ENCODE measurements around the gene KRT33A. TPM values are rescaled to one million over a fixed set of nuclear protein-coding genes. Genes with fewer than 3 reads are reported as not detected.
"Not testable (repeated sequence)": the region's sequence is repeated elsewhere in the genome, so short reads cannot be mapped to it uniquely, and the experiment has no call there.

KRT33A gene
- not detected for total RNA-seq
- long read RNA-seq = 0 reads

DNA sequence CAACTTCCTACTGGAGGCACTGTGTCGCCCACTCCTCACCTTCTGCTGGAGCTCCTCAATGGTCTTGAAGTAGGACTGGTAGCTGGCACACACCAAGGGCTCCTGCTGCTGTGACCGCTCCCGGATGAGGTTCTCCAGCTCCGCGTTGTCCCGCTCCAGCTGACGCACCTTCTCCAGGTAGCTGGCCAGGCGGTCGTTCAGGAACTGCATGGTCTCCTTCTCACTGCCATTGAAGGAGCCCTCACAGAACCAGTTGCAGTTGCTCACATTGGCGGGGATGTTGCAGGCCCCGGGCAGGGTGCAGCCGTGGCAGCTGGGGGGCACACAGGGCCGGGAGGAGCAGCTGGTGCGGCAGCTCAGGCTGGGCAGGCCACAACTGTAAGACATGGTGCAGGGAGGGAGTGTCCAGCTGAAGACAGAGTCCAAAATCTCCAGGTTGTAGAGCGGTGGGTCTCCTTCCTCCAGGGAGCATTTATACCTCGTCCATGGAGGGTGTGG, at the start of gene KRT33A:
Gene KRT33A, minus strand, starts transcription at position 448 of the 498 bp plus-strand sequence. Its CDS starts 61 bp downstream, at position 387.
- intact Hi-C loops (cut with DNase I, micrococcal nuclease); ATAC-seq; DNase-seq: not testable (repeated sequence)

DNA sequence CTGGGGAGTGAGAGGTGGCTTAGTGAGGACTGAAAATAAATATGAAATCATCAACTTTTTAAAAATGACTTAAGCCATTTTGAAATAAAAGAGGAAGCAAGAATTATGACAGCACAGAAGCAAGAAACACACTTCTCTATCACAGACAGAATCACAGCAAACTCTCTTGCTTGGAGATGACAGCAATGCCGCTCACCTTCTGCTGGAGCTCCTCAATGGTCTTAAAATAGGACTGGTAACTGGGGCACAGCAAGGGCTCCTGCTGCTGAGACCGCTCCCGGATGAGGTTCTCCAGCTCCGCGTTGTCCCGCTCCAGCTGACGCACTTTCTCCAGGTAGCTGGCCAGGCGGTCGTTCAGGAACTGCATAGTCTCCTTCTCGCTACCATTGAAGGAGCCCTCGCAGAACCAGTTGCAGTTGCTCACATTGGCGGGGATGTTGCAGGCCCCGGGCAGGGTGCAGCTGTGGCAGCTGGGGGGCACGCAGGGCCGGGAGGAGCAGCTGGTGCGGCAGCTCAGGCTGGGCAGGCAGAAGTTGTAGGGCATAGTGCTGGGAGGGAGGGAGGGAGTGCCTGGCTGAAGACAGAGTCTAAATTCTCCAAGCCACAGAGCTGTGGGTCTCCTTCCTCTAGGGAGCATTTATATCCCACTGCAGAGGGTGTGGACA, 46.5 kb upstream of the KRT33A start, which contains the start of gene KRT31:
Gene KRT31, minus strand, starts transcription at position 613 of the 665 bp plus-strand sequence. Its CDS starts 69 bp downstream, at position 544.
- DNase-seq = no peak

DNA sequence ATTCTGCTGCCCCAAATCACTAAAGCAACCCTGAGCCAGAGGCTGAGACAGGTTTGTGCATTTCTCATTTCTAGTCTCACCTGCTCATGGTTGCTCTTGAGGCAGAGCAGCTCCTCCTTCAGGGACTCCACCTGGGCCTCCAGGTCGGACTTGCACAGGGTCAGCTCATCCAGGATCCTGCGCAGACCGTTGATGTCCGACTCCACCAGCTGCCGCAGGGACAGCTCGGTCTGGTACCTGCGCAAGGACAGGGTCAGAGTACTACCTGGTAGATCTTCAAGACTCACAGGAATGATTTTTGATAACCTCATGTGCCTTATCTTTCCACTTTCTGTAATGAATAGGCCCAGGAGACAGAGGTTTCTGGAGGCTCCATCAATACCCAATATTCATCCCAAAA, 45.7 kb upstream of the KRT33A start:
- ATAC-seq (no peak), DNase-seq (no peak)
- intact Hi-C loops (cut with DNase I, micrococcal nuclease) = no loop called here

More for the DNA sequence above, 46.5 kb upstream of the KRT33A start, which contains the start of gene KRT31:
- no peak for ATAC-seq
- intact Hi-C loops (cut with DNase I, micrococcal nuclease) = no loop called here

DNA sequence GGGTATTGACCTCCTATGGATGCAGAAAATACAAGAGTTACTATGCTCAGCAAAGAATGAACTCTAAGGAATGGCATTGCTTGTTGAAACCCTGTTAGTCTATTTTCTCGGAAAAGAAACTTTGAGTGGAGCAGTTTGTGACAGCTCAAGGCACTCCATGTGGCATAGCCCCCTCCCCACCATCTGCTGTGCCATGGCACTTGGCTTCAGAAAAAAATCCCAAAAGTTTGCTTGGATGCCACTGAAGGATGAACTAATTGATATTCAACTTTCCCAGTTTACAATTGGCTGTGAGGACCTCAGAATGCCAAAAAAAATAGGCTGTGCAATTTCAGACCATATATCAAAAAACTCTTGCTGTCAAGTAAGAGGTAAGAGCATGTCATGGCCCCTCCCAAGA, 45.0 kb upstream of the KRT33A start:
- ATAC-seq (no peak), DNase-seq (no peak)
- intact Hi-C loops (cut with DNase I, micrococcal nuclease) = no loop called here

DNA sequence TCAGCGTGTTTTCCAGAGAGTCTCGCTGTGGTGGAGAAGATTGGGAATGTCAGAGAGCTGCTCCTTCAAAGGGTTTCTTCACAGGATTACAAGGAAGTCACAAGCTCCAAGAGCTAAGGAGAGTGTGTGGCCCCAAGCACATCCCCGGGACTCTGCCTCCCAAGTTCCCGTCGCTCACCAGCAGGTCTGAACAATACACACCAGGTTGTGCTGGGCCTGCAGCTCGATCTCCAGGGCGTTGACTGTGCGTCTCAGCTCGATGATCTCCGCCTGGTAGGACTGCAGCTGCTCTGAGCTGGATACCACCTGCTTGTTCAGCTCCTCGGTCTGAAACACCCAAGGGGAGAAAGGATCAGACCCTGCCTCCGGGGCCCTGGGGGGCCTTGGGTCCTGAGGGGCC, 44.4 kb upstream of the KRT33A start:
- DNase-seq; intact Hi-C loops (cut with DNase I, micrococcal nuclease); ATAC-seq: not testable (repeated sequence)

- ATAC-seq (no peak), DNase-seq (no peak)
- intact Hi-C loops (cut with DNase I, micrococcal nuclease) = no loop called here
Measured at GRCh38 chr17:41394254-41394996, 43.8 kb upstream of the KRT33A start.

GRCh38 chr17:41393826-41394225, 43.2 kb upstream of the KRT33A start:
- intact Hi-C loops (cut with DNase I, micrococcal nuclease) = no loop called here
- no peak for DNase-seq
- no peak for ATAC-seq

DNA sequence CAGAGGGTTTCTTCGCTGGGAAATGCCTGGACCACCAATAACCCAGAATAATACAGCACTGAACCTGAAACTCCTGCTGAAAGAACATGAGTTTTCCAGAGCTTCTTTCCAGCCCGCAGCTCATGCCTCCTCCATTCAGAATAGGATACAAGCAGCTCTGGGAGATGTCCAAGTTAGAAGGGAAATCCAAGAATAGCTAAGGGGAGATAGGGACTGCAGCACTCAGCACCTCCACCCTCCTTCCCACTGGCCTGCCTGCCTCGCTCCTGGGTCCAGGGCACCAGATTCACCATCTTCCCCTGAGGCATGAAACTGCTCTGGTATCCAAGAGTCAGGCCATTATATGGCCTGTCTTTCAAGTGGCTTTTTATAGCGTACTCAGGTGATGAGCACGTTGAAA, 42.7 kb upstream of the KRT33A start:
- intact Hi-C loops (cut with DNase I, micrococcal nuclease) = no loop called here

GRCh38 chr17:41392278-41392677, 41.6 kb upstream of the KRT33A start:
- intact Hi-C loops (cut with DNase I, micrococcal nuclease) = no loop called here
- ATAC-seq (no peak), DNase-seq (no peak)

More for the DNA sequence above, 42.7 kb upstream of the KRT33A start:
- no peak for DNase-seq
- ATAC-seq = no peak

DNA sequence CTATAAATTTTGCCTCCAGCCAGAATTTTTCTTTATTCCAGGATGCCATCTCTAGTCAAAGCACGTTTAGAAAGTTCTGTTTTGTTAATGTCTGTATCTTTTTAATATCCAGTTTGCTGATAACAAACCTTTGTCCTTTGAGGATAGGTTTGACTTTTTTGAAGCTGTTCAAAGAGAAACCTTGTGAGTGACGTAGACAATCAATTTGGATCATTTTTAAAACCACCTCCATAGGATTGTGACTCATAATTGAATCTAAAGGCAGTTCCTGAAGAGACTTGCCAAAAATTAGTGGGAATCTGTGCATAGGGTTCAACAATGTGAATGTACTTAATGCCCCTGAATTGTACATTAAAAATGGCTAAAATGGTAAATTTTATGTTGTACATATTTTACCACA, 40.9 kb upstream of the KRT33A start:
- ATAC-seq (no peak), DNase-seq (no peak)
- intact Hi-C loops (cut with DNase I, micrococcal nuclease) = no loop called here

DNA sequence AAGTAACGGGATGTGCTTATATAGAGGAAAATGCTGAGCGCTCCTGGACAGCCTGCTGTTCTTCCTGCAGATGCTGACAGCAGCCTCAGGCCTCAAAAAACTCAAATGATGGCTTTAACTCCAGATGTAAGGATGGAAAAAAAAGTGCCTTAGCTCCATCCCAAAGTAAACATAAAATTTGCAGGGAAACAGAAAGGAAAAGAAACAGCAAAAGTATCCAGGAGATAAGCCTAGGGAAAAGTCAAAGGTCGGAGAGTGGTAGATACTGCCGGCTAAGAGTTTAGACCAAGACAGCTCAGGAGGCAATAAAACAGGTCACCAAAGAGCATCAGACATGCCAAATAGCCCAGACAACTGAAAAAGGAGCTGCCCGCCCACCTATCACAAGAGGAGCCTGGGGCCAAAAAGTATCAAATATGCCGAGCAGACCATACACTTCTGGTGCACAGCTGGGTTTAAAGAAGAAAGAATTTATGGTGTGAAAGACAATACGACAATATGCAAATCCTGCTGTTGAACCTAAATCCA, 39.8 kb upstream of the KRT33A start:
- intact Hi-C loops (cut with DNase I, micrococcal nuclease) = no loop called here
- DNase-seq (no peak), ATAC-seq (no peak)

- intact Hi-C loops (cut with DNase I, micrococcal nuclease) = loop anchor here in 1 of 2 donors (10.0 kb wide), 1 partner anchor 57 kb away; the partner anchor contains the start of gene KRT38
- ATAC-seq = no peak
- no peak for DNase-seq
Measured at GRCh38 chr17:41387670-41388069, 37.0 kb upstream of the KRT33A start.

DNA sequence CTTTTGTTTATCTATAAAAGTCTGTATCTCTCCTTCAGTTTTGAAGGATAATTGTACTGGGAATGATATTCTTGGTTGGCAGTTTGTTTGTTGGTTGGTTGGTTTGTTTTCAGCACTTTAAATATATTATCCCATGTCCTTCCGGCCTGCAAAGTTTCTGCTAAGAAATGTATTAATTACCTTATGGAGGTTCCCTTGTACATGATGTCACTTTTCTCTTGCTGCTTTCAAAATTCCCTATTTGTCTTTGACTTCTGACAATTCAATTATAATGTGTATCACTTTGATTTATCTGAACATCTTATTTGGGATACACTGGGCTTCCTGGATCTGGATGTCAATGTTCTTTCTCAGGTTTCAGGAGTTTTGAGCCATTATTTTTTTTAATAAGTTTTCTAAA, 35.6 kb upstream of the KRT33A start:
- intact Hi-C loops (cut with DNase I, micrococcal nuclease) = loop anchor here in 1 of 2 donors (10.0 kb wide), 1 partner anchor 59 kb away; the partner anchor contains the start of gene KRT38
- no peak for ATAC-seq

DNA sequence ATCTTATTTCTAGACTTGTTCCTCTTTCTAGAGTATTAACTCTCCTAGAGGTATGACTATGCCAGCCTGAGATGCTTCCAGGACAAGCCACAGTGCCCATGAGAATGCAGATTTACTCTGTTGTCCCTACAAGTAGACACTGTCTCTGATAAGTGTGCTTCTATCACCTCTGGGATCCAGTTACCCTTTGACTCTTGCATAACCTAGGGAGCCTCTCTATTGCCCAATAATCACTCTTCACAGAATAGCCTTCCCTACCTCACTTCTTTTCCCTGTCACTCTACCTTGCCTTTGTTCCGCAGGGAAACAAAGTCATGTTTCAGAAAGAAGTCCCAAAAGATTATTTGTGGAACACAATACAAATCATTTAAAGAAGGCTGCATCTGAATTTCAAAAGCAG, 33.1 kb upstream of the KRT33A start:
- DNase-seq (no peak), ATAC-seq (no peak)
- intact Hi-C loops (cut with DNase I, micrococcal nuclease) = loop anchor here in 1 of 2 donors (10.0 kb wide), 1 partner anchor 61 kb away; the partner anchor contains the start of gene KRT38

More for the DNA sequence above, 35.6 kb upstream of the KRT33A start:
- DNase-seq = no peak

DNA sequence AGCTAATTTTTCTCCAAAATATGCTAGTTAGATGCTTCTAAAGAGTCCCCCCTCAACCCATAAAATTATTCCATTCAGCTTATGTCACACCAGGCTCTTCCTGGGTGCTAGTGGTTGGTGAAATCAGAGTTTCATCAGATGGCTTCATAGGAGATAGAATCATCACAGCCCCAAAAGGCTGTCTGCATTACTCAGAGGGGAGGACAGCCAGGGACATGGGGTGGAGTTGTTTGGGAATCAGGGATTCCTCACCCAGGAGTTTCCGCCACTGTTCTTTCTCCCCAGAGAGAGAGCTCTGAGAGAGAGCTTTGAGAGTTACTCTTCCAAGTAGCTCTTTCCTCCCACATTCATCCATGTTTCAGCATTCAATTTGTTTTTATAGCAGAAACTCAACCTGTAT, 31.8 kb upstream of the KRT33A start:
- ATAC-seq = no peak
- DNase-seq = no peak
- intact Hi-C loops (cut with DNase I, micrococcal nuclease) = loop anchor here in 1 of 2 donors (10.0 kb wide), 1 partner anchor 62 kb away; the partner anchor contains the start of gene KRT38

DNA sequence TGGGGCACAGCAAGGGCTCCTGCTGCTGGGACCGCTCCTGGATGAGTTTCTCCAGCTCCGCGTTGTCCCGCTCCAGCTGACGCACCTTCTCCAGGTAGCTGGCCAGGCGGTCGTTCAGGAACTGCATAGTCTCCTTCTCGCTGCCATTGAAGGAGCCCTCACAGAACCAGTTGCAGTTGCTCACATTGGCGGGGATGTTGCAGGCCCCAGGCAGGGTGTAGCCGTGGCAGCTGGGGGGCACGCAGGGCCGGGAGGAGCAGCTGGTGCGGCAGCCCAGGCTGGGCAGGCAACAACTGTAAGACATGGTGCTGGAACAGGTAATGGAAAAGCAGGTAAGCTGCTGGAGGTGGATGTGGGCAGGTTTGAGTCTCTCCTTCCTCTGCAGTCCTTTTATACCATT, 31.3 kb upstream of the KRT33A start, which contains the start of gene KRT34:
Gene KRT34, minus strand, starts transcription at position 364 of the 400 bp plus-strand sequence. Its CDS starts 60 bp downstream, at position 304.
- intact Hi-C loops (cut with DNase I, micrococcal nuclease) = loop anchor here in 1 of 2 donors (10.0 kb wide), 1 partner anchor 63 kb away; the partner anchor contains the start of gene KRT38
- ATAC-seq, DNase-seq: not testable (repeated sequence)

GRCh38 chr17:41380091-41380490, 29.5 kb upstream of the KRT33A start:
- intact Hi-C loops (cut with DNase I, micrococcal nuclease) = loop anchor here in 1 of 2 donors (10.0 kb wide), 1 partner anchor 65 kb away; the partner anchor contains the start of gene KRT38
- ATAC-seq, DNase-seq: not testable (repeated sequence)

DNA sequence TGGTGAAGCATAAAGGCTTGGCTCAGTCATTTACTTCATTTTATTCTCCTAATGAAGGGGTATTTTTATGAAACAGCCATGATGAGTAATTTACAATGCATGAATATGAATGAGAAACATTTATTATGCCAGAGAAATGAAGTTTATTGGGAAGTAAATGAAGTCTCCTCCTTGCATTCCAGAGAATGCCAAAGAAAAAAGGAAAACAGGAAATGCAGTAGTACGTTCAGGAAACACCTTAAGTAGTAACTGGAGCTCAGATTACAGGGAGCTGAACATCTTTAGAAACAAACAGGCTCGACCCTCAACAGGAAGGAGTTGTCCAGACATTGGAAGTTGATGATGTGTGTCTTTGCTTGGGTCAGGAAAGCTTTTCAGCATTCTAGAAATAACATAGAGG, 26.9 kb upstream of the KRT33A start:
- no peak for ATAC-seq
- intact Hi-C loops (cut with DNase I, micrococcal nuclease) = no loop called here
- no peak for DNase-seq

GRCh38 chr17:41369713-41370112, 19.1 kb upstream of the KRT33A start, which contains the start of gene KRT33B:
KRT33B (minus strand) TSS chr17:41369813; CDS start chr17:41369750, 63 bp downstream.
- intact Hi-C loops (cut with DNase I, micrococcal nuclease) = no loop called here
- ATAC-seq = no peak
- no peak for DNase-seq
